Body of pancreas (tissue), 4 donors: ENCODE data around the gene SLC12A7.

Source experiments
- CTCF ChIP-seq, 7 experiments: fragments of 450-650 bp in 4 of 7; fragments of 200-600 bp in 3 of 7; sonication (generic) in 3 of 7; IDR thresholded peaks; one replicate each; pipeline ENCODE4 v1.5.1; 2016 to 2019; ENCODE audit warnings: antibody characterized with exemption in 7 of 7
- POLR2A ChIP-seq, 3 donors: fragments of 450-650 bp; IDR thresholded peaks; one replicate each; pipeline ENCODE4 v1.6.1; 2016; ENCODE audit warnings: antibody characterized with exemption in 3 of 3, mild to moderate bottlenecking in 2 of 3

GRCh38 chr5:1143670-1143951 lies 31.7 kb upstream of the SLC12A7 start:
- TF ChIP-seq CTCF (IDR thresholded peaks at IDR 0.05): no peak
- TF ChIP-seq POLR2A (IDR thresholded peaks at IDR 0.05): no peak
